Bronchial epithelial cell (primary cell): ENCODE results near the gene KLHL21. TPM values are rescaled to one million over a fixed set of nuclear protein-coding genes. Genes with fewer than 3 reads are reported as not detected.

Experiments used
- DNase-seq: peaks from one replicate; pipeline ENCODE4 v3.0.0-alpha.2; 2010; ENCODE audit warnings: low read depth
- FAIRE-seq: peaks from 2 replicates; lab custom pipeline; 2011; peaks lifted over from hg19 to GRCh38; lab: Jason Lieb, UNC
- H3K27me3 ChIP-seq: 2 replicates; pipeline ENCODE4 v1.5.1; 2011; ENCODE audit warnings: low read length; ENCODE audit not compliant: control insufficient read depth, insufficient read depth
- H3K36me3 ChIP-seq: 2 replicates; pipeline ENCODE4 v1.5.1; 2011; ENCODE audit warnings: low read length; ENCODE audit not compliant: control insufficient read depth, insufficient read depth
- H3K4me3 ChIP-seq: 2 replicates; pipeline ENCODE4 v1.5.1; 2011; ENCODE audit warnings: mild to moderate bottlenecking, low read depth, low read length, control low read depth
- total RNA-seq: library from RNA; depleted of rRNA; stranded (reverse); fragments of >200 nt; gene quantifications from 2 replicates; pipeline ENCODE4 v1.2.1, GENCODE V29; 2014
- TF ChIP-seq, protein P1 (sequence below): IDR thresholded peaks from 2 replicates; pipeline ENCODE4 v1.5.1; 2011; ENCODE audit warnings: mild to moderate bottlenecking, moderate library complexity, low read length, control low read depth, inconsistent platforms; ENCODE audit not compliant: insufficient read depth, severe bottlenecking

The KLHL21 gene
- total RNA-seq, 1 donor from 2014 or later: 38.7 TPM

DNA sequence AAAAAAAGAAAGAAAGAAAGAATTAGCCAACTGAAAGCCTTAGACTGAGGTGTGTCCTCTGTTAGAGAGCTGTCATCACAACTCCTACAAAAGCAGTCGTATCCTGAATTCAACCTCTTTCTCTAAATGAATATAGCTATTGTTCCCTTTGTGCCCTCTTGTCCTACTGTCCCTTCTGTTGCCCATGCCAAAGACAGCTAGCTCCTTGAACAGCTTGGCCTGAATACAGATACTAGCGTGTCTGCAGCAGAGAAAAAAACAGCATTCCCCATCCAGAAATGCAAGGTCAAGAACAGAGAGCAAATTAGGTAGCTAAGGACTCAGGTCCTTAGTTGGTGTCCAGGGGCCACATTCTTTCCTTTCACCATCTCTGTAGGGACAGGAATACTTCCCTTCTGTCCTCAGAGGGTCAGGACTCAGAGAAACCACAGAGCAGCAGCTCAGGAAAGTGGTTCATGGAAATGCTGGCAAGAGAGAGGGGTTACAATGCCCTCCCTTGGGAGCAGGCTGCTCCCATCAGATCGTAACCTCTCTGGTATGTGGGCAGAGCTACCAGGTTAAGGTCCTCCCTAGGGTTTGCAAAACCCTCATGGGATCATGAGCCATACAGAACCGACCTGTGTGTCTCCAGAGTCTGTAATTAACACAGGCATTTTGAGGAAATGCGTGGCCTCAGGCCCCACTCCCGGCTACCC lies 24.7 kb downstream of the KLHL21 start:
- FAIRE-seq: peak; percentile 18
- Histone ChIP-seq H3K36me3 (no peaks in the 10 kb centered on the region), H3K27me3 (no peaks in the 10 kb centered on the region), H3K4me3 (no peak overlapping the region)
- TF ChIP-seq, protein P1, sequence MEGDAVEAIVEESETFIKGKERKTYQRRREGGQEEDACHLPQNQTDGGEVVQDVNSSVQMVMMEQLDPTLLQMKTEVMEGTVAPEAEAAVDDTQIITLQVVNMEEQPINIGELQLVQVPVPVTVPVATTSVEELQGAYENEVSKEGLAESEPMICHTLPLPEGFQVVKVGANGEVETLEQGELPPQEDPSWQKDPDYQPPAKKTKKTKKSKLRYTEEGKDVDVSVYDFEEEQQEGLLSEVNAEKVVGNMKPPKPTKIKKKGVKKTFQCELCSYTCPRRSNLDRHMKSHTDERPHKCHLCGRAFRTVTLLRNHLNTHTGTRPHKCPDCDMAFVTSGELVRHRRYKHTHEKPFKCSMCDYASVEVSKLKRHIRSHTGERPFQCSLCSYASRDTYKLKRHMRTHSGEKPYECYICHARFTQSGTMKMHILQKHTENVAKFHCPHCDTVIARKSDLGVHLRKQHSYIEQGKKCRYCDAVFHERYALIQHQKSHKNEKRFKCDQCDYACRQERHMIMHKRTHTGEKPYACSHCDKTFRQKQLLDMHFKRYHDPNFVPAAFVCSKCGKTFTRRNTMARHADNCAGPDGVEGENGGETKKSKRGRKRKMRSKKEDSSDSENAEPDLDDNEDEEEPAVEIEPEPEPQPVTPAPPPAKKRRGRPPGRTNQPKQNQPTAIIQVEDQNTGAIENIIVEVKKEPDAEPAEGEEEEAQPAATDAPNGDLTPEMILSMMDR: no peak
- DNase-seq: no peak

DNA sequence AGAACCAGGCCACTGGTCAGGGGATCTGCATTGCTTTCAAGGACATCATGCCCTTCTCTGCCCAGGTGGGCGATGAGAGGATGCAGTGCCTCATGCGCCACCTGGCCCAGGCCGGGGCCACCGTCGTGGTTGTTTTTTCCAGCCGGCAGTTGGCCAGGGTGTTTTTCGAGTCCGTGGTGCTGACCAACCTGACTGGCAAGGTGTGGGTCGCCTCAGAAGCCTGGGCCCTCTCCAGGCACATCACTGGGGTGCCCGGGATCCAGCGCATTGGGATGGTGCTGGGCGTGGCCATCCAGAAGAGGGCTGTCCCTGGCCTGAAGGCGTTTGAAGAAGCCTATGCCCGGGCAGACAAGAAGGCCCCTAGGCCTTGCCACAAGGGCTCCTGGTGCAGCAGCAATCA lies 27.9 kb downstream of the KLHL21 start:
- no peak for FAIRE-seq
- Histone ChIP-seq H3K36me3 (no peaks in the 10 kb centered on the region), H3K27me3 (no peaks in the 10 kb centered on the region), H3K4me3 (no peak overlapping the region)
- no peak for DNase-seq
- TF ChIP-seq, protein P1: no peak

DNA sequence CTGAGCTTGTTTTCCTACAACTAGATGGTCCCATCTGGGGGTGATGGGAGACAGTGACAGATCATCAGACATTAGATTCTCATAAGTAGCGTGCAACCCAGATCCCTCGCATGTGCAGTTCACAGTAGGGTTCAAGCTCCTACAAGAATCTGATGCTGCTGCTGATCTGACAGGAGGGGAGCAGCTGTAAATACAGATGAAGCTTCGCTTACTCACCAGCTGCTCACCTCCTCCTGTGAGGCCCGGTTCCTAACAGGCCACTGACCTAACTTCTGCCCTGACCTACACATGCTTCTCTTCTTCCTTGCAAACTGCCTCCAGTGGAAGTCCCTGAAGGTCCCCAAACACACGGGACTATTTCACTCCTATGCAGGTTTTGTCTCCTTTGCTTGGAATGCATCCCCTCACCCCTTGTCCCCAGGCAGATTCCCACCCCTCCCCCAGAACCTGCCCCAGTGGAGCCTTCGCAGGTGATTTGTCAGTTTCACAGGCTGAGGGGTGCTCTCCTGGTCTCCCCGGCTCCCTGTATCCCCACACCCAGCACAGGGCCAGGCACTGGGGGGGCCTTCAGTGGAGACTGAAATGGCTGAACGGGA lies 28.5 kb downstream of the KLHL21 start:
- FAIRE-seq: no peak
- DNase-seq: no peak
- Histone ChIP-seq H3K36me3 (no peaks in the 10 kb centered on the region), H3K4me3 (no peak overlapping the region), H3K27me3 (no peaks in the 10 kb centered on the region)
- TF ChIP-seq, protein P1: no peak

DNA sequence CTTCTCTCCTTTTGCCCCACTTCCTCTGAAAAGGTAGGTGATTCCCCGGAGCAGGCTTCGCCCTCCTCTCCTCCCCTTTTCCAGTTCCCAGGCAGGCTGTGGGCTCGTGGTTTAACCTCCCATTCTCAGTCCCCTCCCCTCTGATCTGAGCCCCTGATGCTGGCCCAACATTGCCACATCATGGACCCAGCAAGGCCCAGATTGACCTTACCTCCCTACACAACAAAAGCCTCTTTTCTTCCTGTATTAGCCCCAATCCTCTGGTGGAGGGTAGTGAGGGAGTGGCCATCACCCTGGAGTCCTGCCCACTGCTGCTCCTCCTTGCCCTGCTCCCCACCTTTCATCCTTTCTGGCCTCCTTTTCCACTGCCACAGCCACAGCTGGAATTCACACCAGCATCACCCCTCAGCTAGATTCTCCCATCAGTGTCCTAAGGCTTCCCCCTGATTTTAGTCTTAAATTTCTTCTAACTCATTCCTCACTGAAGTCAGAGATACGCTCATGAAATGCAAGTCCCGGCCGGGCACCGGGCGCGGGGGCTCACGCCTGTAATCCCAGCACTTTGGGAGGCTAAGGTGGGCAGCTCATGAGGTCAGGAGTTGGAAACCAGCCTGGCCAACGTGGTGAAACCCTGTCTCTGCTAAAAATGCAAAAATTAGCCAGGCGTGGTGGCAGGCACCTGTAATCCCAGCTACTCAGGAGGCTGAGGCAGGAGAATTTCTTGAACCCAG lies 29.9 kb downstream of the KLHL21 start:
- TF ChIP-seq, protein P1: no peak
- H3K4me3 ChIP-seq: no peak overlapping the region
- DNase-seq (no peak), FAIRE-seq (no peak)
- no peaks in the 10 kb centered on the region for H3K36me3 ChIP-seq
- H3K27me3 ChIP-seq: no peaks in the 10 kb centered on the region

DNA sequence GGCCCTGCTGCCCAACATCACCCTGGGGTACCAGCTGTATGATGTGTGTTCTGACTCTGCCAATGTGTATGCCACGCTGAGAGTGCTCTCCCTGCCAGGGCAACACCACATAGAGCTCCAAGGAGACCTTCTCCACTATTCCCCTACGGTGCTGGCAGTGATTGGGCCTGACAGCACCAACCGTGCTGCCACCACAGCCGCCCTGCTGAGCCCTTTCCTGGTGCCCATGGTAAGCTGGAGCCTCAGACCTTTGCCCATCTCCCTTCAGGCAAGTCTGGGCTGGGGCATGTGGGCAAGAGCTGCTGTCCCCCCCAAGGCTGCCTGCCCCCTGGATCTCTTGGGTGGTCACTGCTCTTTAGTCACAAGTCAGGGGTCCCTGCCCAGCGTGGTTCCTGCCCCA lies 31.7 kb downstream of the KLHL21 start:
- FAIRE-seq (no peak), DNase-seq (no peak)
- no peaks in the 10 kb centered on the region for H3K27me3 ChIP-seq
- no peaks in the 10 kb centered on the region for H3K36me3 ChIP-seq
- TF ChIP-seq, protein P1: no peak
- no peak overlapping the region for H3K4me3 ChIP-seq
